Inferior parietal cortex (tissue), 1 donor: ENCODE data around the gene TGFBR2.
"Not testable (repeated sequence)": the region's sequence is repeated elsewhere in the genome, so short reads cannot be mapped to it uniquely, and the experiment has no call there.

Source experiments
- DNase-seq: peaks from one replicate; pipeline ENCODE4 v3.0.0-alpha.2; 2016; ENCODE audit errors: extremely low spot score

The TGFBR2 gene

GRCh38 chr3:30619318-30619717, 12.9 kb downstream of the TGFBR2 start:
- DNase-seq = no peak

DNA sequence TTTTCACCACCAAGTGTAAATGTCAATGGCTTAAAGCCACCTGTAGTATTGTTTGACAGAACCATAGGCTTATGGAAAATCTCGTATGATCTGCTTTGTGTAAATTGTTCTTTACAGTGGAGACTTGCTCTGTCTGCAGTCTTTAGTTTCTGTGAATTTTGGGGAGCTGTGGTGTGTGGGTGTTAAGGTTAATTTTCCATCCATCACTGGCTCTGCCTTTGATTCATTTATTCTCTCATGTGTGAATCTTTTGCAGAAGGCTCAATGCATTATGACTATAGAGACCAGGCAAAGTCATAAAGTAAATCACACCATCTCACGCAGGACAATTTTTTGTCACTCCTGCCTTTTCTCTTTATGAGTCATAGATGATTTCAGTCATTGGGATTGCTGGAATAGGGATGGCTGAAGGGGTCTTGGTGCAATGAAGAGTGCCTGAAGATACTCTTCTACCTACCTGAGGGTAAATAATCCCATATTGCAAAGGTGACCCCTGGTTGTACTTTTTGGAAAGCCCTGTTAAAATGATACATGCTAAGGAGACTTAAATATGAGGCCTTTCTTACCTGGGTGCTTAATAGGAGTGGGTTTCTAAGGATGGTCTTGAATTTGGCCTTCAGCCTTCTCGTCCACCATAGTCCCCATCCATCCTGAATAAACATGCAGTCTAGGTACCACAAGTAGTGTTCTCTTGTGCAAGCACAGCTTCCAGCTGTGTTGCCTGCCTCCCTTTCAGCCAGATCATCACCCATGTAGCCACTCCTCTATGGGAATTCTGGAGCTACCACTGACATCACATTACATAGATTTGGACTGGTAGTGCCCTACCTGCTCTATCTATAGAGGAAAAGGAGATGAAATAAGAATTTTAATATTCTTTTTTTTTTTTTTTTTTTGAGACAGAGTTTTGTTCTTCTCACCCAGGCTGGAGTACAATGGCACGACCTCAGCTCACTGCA, 14.3 kb downstream of the TGFBR2 start:
- no peak for DNase-seq

DNA sequence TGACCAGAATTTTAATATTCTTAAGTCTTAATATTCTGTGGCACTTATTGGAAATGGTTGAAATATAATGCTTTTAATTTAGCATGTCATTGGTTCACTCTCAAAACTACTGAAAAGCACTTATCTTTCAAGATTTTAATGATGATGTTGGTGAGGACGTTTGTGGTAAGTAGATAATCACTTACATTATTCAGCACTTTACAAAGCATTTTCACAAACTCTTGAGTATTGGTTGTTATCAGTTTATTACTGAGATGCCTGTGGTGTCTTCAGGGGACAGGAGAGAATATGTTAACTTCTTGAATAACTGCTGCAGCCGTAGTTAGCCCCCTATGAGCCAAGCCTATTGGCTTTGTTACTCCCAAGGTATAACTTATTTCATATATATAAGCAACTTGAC, 15.2 kb downstream of the TGFBR2 start:
- DNase-seq = no peak

DNA sequence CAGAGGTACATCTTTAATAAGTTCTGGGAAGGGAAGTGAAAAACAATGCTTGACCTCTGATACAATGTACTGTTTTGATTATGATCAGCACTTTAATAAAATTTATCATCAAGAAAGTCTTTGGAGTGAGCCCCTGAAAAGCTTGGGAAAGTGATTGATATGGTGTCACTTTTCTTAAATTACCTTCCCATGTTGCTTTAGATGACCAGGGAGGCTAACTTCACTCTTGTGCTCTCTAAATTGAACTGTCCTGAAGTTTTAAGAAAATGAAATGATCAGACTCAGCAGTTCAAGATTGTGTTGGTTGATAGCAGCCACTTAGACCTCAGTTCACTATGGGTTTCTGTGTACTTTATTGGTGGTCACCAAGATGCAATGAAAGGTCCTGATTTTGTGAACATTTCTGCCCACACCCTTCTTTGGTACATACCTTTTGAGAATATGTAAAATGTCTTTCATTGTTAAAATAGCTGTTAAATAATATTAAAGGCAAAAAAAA, 15.7 kb downstream of the TGFBR2 start:
- no peak for DNase-seq

DNA sequence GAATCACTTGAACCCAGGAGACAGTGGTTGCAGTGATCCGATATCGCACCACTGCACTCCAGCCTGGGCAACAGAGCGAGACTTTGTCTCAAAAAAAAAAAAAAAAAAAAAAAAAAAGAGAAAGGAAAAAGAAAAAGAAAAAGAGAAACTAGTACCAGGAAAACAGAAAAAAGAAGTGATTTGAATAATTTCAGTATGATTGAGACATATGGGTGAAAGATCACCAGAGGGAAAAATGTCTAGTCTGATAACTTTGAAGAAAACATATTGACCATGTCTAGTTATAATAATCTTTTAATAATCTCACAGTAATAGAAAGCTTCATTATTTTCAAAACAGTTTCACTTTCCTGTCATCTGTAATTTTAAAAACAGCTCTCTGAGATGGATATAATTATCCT, 16.4 kb downstream of the TGFBR2 start:
- DNase-seq = no peak

- no peak for DNase-seq
These were observed 16.9 kb downstream of the TGFBR2 start for GRCh38 chr3:30623351-30623750.

GRCh38 chr3:30624480-30624879, 18.1 kb downstream of the TGFBR2 start:
- not testable (repeated sequence) for DNase-seq

GRCh38 chr3:30625541-30626438, 19.4 kb downstream of the TGFBR2 start:
- DNase-seq = no peak

GRCh38 chr3:30626443-30627180, 20.2 kb downstream of the TGFBR2 start:
- no peak for DNase-seq

- DNase-seq = no peak
These were observed 22.0 kb downstream of the TGFBR2 start for GRCh38 chr3:30628205-30628900.

DNA sequence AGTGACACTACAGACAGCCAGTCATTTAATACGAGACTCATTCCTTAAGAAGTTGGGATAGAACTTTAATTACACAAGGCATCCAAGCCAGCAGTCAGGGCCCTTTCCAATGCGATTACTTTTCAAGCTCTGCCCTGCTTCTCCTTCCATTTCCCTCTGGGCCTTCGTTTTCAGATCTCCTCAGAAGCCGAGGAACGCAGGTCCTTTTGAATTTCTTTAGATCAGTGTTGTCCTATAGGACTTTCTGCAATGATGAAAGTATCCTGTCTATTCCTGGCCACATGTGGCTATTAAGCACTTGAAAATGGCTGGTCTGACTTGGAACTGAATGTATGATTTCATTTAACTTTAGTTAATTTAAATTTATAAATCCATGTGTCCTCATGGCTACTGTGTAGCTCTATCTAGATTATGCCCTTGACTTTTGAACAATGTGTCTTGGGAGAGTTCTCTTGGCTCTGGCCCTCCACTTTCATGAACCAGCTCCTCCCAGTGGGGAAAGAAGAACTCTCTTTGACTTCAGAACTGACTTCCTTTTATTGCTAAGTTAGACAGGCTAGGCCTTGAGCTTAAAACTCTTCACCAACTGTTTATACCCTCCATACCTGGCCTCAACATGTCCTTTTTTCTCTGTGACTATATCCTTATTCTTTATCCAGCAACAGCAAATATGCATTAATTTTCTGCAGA, 22.6 kb downstream of the TGFBR2 start:
- no peak for DNase-seq

- DNase-seq = no peak
These were observed 23.3 kb downstream of the TGFBR2 start for GRCh38 chr3:30629746-30630145.

- no peak for DNase-seq
These were observed 24.0 kb downstream of the TGFBR2 start for GRCh38 chr3:30630238-30631030.

DNA sequence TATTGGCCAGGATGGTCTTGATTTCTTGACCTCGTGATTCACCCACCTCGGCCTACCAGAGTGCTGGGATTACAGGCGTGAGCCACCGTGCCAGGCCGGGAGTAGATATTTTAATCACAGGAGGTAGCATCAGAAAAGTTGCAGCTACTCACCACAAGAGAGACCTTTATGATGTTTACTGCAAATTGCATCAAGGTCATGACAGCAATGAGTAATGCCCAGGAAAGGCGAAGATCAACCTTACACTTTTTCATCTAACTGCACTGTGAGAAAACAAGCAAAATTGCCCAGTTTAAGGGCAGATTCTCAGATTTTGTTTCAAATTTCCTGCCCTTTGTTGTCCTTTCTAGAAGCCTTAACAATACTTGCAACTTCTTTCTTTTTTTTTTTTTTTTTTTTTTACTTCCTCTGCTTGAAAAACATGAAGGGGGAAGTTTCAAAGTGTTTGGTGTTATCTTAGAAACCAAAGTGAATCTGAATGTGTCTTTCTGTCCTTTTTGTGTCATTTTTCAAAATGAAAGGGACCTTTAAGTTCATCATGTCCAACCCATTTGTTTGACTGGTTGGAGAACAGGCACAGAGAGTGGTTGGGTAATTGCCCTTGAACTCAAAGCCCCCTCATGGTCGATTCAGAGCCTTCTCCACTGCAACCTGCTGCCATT, 25.0 kb downstream of the TGFBR2 start:
- no peak for DNase-seq

GRCh38 chr3:30632065-30632464, 25.7 kb downstream of the TGFBR2 start:
- DNase-seq = no peak

- no peak for DNase-seq
These were observed 26.1 kb downstream of the TGFBR2 start for GRCh38 chr3:30632521-30632920.

DNA sequence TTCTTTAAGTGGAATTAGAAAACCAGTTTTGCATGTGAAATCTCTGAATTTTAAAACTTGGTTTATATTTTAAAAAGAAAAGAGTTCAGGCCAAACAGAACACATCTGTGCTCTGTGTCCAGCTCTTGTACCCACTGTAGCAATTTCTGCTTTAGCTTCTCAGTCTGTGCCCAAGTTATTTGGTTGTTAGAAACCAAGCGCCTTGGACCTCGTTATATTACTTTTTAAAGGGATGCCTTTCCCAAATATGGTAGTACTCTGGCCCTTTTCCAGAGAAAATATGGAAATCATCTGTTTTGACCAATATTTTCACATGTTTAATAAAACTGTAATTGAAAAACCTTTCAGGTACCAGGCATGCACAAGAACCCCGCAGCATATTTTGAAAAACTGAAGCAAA, 27.3 kb downstream of the TGFBR2 start:
- DNase-seq = no peak

GRCh38 chr3:30634761-30635735, 28.6 kb downstream of the TGFBR2 start:
- DNase-seq = no peak
